Stimulated activated CD4-positive, alpha-beta T cell treated with anti-CD3 and anti-CD28 coated beads, Interleukin-12 subunit alpha, Interleukin-12 subunit beta, amount 100 ng/mL, for 4 hours (primary cell): ENCODE data around the gene MAFG.

ENCODE experiments used
- DNase-seq: peaks from one replicate; pipeline ENCODE4 v3.0.0-alpha.2; 2020

MAFG gene

GRCh38 chr17:81889602-81890001 is 37.9 kb downstream of the MAFG start:
- no peak for DNase-seq

- DNase-seq = no peak
Measured at GRCh38 chr17:81888988-81889595, 38.4 kb downstream of the MAFG start.

- DNase-seq = no peak
Measured at GRCh38 chr17:81888105-81888987, 39.2 kb downstream of the MAFG start.

GRCh38 chr17:81885869-81886548 is 41.5 kb downstream of the MAFG start:
- DNase-seq = no peak

GRCh38 chr17:81885454-81885853 is 42.1 kb downstream of the MAFG start:
- DNase-seq = no peak

GRCh38 chr17:81884968-81885367 is 42.6 kb downstream of the MAFG start:
- no peak for DNase-seq

- DNase-seq = no peak
Measured at GRCh38 chr17:81884520-81884919, 43.0 kb downstream of the MAFG start.

GRCh38 chr17:81879121-81879520 is 48.4 kb downstream of the MAFG start:
- DNase-seq = no peak

- DNase-seq = no peak
Measured at GRCh38 chr17:81878294-81878693, 49.2 kb downstream of the MAFG start.

- no peak for DNase-seq
Measured at GRCh38 chr17:81877569-81877968, 50.0 kb downstream of the MAFG start.

GRCh38 chr17:81871387-81872230 is 55.9 kb downstream of the MAFG start:
- peak; percentile 97 for DNase-seq

GRCh38 chr17:81870981-81871386 is 56.6 kb downstream of the MAFG start, which contains the start of gene ARHGDIA:
TSS of gene ARHGDIA (minus strand) at chr17:81871337. CDS start at chr17:81869930, 1,407 bp downstream.
- DNase-seq = no peak

GRCh38 chr17:81870131-81870980 is 57.2 kb downstream of the MAFG start:
- peak; percentile 43 for DNase-seq

GRCh38 chr17:81869221-81870130 is 58.1 kb downstream of the MAFG start:
- peak; percentile 46 for DNase-seq

GRCh38 chr17:81868674-81869220 is 58.8 kb downstream of the MAFG start:
- peak; percentile 25 for DNase-seq
